ENCODE results near the gene USP10.

DNA sequence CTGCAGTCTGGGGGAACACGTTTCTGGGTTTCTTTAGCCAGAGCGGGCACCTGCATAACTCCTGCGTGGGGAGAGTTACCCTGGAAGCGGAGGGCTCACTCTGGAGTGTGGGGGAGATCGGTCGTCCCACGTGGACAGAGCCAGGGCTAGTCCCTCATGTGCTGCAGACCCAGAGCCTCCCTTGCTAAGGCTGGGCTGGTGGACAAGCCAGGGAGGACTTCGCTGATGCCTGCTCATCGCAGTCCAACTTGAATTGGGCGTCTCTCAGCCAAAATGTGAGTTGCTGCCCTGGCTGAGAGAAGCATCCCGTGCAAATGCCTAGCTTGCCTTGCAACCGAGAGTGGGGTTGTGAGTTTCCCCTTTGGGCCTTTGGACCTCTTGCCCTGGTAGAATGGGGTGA, 121.0 kb downstream of the USP10 start:
- TF ChIP-seq CTCF (conservative IDR thresholded peaks at IDR 0.05; ENCODE audit: low read depth, low read length) (no peak), EZH2 (IDR thresholded peaks at IDR 0.05; ENCODE audit: low read length, unreplicated experiment) (no peak), EZH2phosphoT487 (IDR thresholded peaks at IDR 0.05; ENCODE audit: borderline replicate concordance, low read length) (no peak)

Data from PC-3 (cell line).